ENCODE results near the gene STRBP.
A peak's percentile ranks its signal among the peaks of the same experiment; 100 is the strongest.

STRBP gene

DNA sequence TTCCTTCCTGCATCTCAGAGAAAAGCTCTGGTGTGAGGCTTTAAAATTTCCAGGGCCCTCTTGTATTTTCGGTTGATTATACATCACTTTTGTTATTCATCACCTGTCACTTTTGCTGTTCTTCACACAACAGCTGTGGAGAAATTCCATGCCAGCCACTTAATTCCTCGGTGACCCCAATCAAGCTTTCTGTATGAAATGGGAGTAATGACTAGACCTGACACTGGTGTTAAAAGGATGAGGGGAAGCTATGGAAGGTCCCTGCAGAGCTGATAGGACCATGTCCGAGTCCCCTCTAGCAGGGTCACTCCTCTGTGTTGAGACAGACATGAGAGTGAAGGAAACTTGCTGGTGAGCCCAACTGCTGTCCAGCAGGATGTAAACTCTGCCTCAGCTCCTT lies 175.2 kb downstream of the STRBP start:
- Histone ChIP-seq H3K4me2 (ENCODE audit: low read depth, low read length) (no peak overlapping the region), H3F3A (ENCODE audit: insufficient read depth, low read length) (no peaks in the 10 kb centered on the region; the same call in 1 of the 2 replicates), H4K20me1 (ENCODE audit: insufficient read depth, low read length) (no peaks in the 10 kb centered on the region), H2AFZ (ENCODE audit: low read length) (no peak overlapping the region), H3K79me2 (ENCODE audit: low read length) (no peaks in the 10 kb centered on the region), H3K4me3 (ENCODE audit: low read length) (no peak overlapping the region), H3K9ac (ENCODE audit: low read length) (no peak overlapping the region), H3K4me1 (ENCODE audit: low read length) (peaks cover 6% of the 10 kb centered on the region; the same call in 1 of the 2 replicates), H3K27me3 (replicated peaks; ENCODE audit: insufficient read depth, low read length) (no peaks in the 10 kb centered on the region), H3K36me3 (replicated peaks; ENCODE audit: insufficient read depth, low read length) (no peaks in the 10 kb centered on the region), H3K9me3 (replicated peaks; ENCODE audit: insufficient read depth, low read length) (no peaks in the 10 kb centered on the region), H3K9me2 (replicated peaks; ENCODE audit: insufficient read depth, low read length) (no peaks in the 10 kb centered on the region), H3K27ac (ENCODE audit: low read length) (no peak overlapping the region)
- TF ChIP-seq EZH2 (optimal IDR thresholded peaks at IDR 0.05; ENCODE audit: low read depth, low read length) (no peak), EZH2phosphoT487 (IDR thresholded peaks at IDR 0.05; ENCODE audit: low read length) (no peak)
- TF ChIP-seq, protein P1, sequence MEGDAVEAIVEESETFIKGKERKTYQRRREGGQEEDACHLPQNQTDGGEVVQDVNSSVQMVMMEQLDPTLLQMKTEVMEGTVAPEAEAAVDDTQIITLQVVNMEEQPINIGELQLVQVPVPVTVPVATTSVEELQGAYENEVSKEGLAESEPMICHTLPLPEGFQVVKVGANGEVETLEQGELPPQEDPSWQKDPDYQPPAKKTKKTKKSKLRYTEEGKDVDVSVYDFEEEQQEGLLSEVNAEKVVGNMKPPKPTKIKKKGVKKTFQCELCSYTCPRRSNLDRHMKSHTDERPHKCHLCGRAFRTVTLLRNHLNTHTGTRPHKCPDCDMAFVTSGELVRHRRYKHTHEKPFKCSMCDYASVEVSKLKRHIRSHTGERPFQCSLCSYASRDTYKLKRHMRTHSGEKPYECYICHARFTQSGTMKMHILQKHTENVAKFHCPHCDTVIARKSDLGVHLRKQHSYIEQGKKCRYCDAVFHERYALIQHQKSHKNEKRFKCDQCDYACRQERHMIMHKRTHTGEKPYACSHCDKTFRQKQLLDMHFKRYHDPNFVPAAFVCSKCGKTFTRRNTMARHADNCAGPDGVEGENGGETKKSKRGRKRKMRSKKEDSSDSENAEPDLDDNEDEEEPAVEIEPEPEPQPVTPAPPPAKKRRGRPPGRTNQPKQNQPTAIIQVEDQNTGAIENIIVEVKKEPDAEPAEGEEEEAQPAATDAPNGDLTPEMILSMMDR (IDR thresholded peaks at IDR 0.05; ENCODE audit: low read length), result no peak
- no peak for DNase-seq

DNA sequence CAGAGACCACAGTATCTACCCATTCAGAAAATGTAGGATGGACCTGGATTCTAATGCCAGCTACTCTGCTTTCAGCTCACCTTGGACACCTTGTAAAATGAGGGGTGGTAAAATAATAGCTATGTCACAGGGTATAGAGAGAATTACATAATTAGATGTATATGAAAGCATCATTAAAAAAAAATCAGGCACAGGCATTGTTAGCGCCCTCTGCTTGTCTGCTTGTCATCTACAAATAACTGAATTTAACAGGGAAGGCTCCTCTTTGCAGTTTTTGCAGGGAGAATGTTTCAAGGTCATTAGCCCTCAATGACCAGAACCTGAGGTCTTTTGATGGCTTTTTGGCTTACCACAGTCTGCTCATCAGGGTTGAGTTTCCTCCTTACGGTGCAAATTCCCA lies 176.9 kb downstream of the STRBP start:
- Histone ChIP-seq H3K4me2 (ENCODE audit: low read depth, low read length) (no peak overlapping the region), H3F3A (ENCODE audit: insufficient read depth, low read length) (peaks cover 11% of the 10 kb centered on the region), H3K36me3 (replicated peaks; ENCODE audit: insufficient read depth, low read length) (no peaks in the 10 kb centered on the region), H3K9me3 (replicated peaks; ENCODE audit: insufficient read depth, low read length) (no peaks in the 10 kb centered on the region), H3K27ac (ENCODE audit: low read length) (no peak overlapping the region), H3K27me3 (replicated peaks; ENCODE audit: insufficient read depth, low read length) (no peaks in the 10 kb centered on the region), H3K4me1 (ENCODE audit: low read length) (peaks cover 18% of the 10 kb centered on the region), H3K9me2 (replicated peaks; ENCODE audit: insufficient read depth, low read length) (no peaks in the 10 kb centered on the region), H3K4me3 (ENCODE audit: low read length) (no peak overlapping the region), H4K20me1 (ENCODE audit: insufficient read depth, low read length) (no peaks in the 10 kb centered on the region), H2AFZ (ENCODE audit: low read length) (no peak overlapping the region), H3K79me2 (ENCODE audit: low read length) (no peaks in the 10 kb centered on the region), H3K9ac (ENCODE audit: low read length) (no peak overlapping the region)
- DNase-seq, result no peak
- no peak for TF ChIP-seq EZH2 (optimal IDR thresholded peaks at IDR 0.05; ENCODE audit: low read depth, low read length)
- TF ChIP-seq, protein P1 (IDR thresholded peaks at IDR 0.05; ENCODE audit: low read length), result peak; percentile 36

DNA sequence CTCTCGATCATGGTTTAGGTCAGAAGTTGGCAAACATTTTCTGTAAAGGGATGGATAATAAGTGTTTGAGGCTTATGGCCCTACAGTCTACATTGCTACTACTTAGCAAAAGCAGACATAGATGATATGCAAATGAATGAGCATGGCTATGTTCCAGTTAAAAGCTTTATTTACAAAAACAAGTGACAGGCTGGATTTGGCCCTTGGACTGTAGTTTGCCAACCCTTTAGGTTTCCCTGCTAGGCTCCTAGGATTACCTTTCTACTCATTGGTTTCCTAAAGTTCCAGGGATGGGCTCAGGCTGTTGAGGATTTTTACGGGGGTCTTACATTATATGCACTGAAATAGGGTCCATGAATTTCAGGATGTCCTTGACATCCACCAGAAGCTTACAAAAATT lies 177.4 kb downstream of the STRBP start:
- no peak for TF ChIP-seq EZH2 (optimal IDR thresholded peaks at IDR 0.05; ENCODE audit: low read depth, low read length)
- TF ChIP-seq, protein P1 (IDR thresholded peaks at IDR 0.05; ENCODE audit: low read length), result no peak
- no peak for TF ChIP-seq EZH2phosphoT487 (IDR thresholded peaks at IDR 0.05; ENCODE audit: low read length)
- Histone ChIP-seq H2AFZ (ENCODE audit: low read length) (no peak overlapping the region), H3K36me3 (replicated peaks; ENCODE audit: insufficient read depth, low read length) (no peaks in the 10 kb centered on the region), H3K79me2 (ENCODE audit: low read length) (no peaks in the 10 kb centered on the region), H3K9ac (ENCODE audit: low read length) (no peak overlapping the region), H4K20me1 (ENCODE audit: insufficient read depth, low read length) (no peaks in the 10 kb centered on the region), H3F3A (ENCODE audit: insufficient read depth, low read length) (peaks cover 11% of the 10 kb centered on the region), H3K27me3 (replicated peaks; ENCODE audit: insufficient read depth, low read length) (no peaks in the 10 kb centered on the region), H3K4me2 (ENCODE audit: low read depth, low read length) (no peak overlapping the region), H3K27ac (ENCODE audit: low read length) (no peak overlapping the region), H3K4me3 (ENCODE audit: low read length) (no peak overlapping the region), H3K4me1 (ENCODE audit: low read length) (peaks cover 23% of the 10 kb centered on the region), H3K9me3 (replicated peaks; ENCODE audit: insufficient read depth, low read length) (no peaks in the 10 kb centered on the region), H3K9me2 (replicated peaks; ENCODE audit: insufficient read depth, low read length) (no peaks in the 10 kb centered on the region)
- DNase-seq, result no peak
